ENCODE results near the gene TKTL2. TPM values are rescaled to one million over a fixed set of nuclear protein-coding genes. Genes with fewer than 3 reads are reported as not detected.

Gene TKTL2
- total RNA-seq, 1 experiment from 2014 or later, result not detected

DNA sequence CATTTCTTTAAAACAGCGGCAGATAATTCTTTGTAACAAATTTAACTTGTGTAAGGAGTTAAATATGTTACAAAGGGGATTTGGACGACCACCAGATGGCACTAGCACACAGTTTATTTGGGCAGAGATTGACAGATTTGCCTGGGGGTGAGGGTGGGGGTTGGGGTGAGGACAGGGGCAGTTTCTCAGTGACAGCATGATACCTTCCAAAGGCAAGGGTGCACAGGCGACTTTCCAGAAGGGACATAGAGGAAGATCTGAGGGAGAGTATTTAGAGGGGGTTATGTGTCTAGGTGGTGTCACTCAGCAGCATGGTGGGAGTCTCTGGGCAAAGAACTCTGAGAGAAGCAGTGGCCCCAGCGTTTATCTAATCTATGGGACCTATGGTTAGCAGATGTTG, 11.4 kb upstream of the TKTL2 start:
- Histone ChIP-seq H3K23me2 (ENCODE audit: insufficient read length, low read depth, low read length, poor library complexity, severe bottlenecking) (no peaks in the 10 kb centered on the region), H3K4me2 (ENCODE audit: insufficient read depth, insufficient read length, low read length) (no peak overlapping the region), H3T11ph (ENCODE audit: low read length) (no peak overlapping the region), H3K9ac (ENCODE audit: extremely low read depth, insufficient read length, low read length) (no peak overlapping the region), H3K79me2 (ENCODE audit: insufficient read depth, low read length) (no peaks in the 10 kb centered on the region), H3K9me3 (ENCODE audit: control insufficient read depth, low read depth, low read length) (no peaks in the 10 kb centered on the region), H2AK5ac (ENCODE audit: insufficient read length, low read length) (no peak overlapping the region), H2BK120ac (ENCODE audit: low read depth, low read length, poor library complexity, severe bottlenecking) (no peak overlapping the region), H4K91ac (ENCODE audit: insufficient read length, low read depth, low read length) (no peak overlapping the region), H3K18ac (ENCODE audit: insufficient read length, low read depth, low read length) (no peak overlapping the region), H3K27ac (ENCODE audit: insufficient read length, low read depth, low read length) (no peak overlapping the region), H2BK12ac (ENCODE audit: insufficient read length, low read depth, low read length) (no peak overlapping the region), H3K56ac (ENCODE audit: insufficient read length, low read depth, low read length) (no peak overlapping the region), H2BK5ac (ENCODE audit: insufficient read length, low read length) (no peak overlapping the region), H2AFZ (ENCODE audit: low read length) (no peak overlapping the region), H3K14ac (ENCODE audit: insufficient read depth, low read length) (no peak overlapping the region), H3K4ac (ENCODE audit: low read depth, low read length) (no peak overlapping the region), H3K23ac (ENCODE audit: insufficient read length, low read depth, low read length) (no peak overlapping the region), H2BK20ac (ENCODE audit: low read depth, low read length, poor library complexity, severe bottlenecking) (no peak overlapping the region), H4K8ac (replicated peaks; ENCODE audit: insufficient read length, low read depth, low read length) (no peak overlapping the region), H4K5ac (ENCODE audit: insufficient read length, low read depth, low read length) (no peak overlapping the region), H4K20me1 (ENCODE audit: control insufficient read depth, insufficient read depth, insufficient read length) (no peaks in the 10 kb centered on the region), H2BK15ac (ENCODE audit: low read depth, low read length) (no peak overlapping the region), H3K79me1 (ENCODE audit: insufficient read depth, low read depth, low read length, poor library complexity, severe bottlenecking) (no peaks in the 10 kb centered on the region), H3K4me1 (ENCODE audit: insufficient read depth, low read length) (no peaks in the 10 kb centered on the region), H3K27me3 (ENCODE audit: insufficient read depth, low read length) (no peaks in the 10 kb centered on the region)
- peaks cover 0 to 2% of the 10 kb centered on the region in 2 experiments; a peak in 1 of 5 replicates for H3K9me3 Mint-ChIP-seq
- WGBS (ENCODE audit: extremely low coverage, insufficient read length, low lambda C conversion rate), result no CpG with 5 or more reads among the region's 4 CpGs
- no peaks in the 10 kb centered on the region; a peak in 1 of 7 replicates for H3K36me3 Mint-ChIP-seq (ENCODE audit: insufficient read depth in 1 of 3, low read depth in 3 of 3)
- H3K4me3 Mint-ChIP-seq, result no peak overlapping the region
- H3K4me1 Mint-ChIP-seq, result 0 out of 4 replicates have a peak, but pooled peaks cover 0 to 2% of the 10 kb centered on the region in 2 experiments
- TF ChIP-seq, protein P1, sequence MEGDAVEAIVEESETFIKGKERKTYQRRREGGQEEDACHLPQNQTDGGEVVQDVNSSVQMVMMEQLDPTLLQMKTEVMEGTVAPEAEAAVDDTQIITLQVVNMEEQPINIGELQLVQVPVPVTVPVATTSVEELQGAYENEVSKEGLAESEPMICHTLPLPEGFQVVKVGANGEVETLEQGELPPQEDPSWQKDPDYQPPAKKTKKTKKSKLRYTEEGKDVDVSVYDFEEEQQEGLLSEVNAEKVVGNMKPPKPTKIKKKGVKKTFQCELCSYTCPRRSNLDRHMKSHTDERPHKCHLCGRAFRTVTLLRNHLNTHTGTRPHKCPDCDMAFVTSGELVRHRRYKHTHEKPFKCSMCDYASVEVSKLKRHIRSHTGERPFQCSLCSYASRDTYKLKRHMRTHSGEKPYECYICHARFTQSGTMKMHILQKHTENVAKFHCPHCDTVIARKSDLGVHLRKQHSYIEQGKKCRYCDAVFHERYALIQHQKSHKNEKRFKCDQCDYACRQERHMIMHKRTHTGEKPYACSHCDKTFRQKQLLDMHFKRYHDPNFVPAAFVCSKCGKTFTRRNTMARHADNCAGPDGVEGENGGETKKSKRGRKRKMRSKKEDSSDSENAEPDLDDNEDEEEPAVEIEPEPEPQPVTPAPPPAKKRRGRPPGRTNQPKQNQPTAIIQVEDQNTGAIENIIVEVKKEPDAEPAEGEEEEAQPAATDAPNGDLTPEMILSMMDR (conservative IDR thresholded peaks at IDR 0.05), result peak; percentile 76
- peak; percentile 66 for DNase-seq
- no peaks in the 10 kb centered on the region for H3K27me3 Mint-ChIP-seq (ENCODE audit: low read depth)
- H3K27ac Mint-ChIP-seq, result no peak overlapping the region

Measured in H9 (cell line).